GM12872 (cell line): ENCODE measurements around the gene NPRL2.

Source experiments
- TF ChIP-seq, protein P1 (sequence below): IDR thresholded peaks from 3 replicates; pipeline ENCODE4 v1.5.1; 2011; ENCODE audit warnings: low read depth, mild to moderate bottlenecking, low read length, moderate library complexity; ENCODE audit not compliant: insufficient read depth

The NPRL2 gene

DNA sequence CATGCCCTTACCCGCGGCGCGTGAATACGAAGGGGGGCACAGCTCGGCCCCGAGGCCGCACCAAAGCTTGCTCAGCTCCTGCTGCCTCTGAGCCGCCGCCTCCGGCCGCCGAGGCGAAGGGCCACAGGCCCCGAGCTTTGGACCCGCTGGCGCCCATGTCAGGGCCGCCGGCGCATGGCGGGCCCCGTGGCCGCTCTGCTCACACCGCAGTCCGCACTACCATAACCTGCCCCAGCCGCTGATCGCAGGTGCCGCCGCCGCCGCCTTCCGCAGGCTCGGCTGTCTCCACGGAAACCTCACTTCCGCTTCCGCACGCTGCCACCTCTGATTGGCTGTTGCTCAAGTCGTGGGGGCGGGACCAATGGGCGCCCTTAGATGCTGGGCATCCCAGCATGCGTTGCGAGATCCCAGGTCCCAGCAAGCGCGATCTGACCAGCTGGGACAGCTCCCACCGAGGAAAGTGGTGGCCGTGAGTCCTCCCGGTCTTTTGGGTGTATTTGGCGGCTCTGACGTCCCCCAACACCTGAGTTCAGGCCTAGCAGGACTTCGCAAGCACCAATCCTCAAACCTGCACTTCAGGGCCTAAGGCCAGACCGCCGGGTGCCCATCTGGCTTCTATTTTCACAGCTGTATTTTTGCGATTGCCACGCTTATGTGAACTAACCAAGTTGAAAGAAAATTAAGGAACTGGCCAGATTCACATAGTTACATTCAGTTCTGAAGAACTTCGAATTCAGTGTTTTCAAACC is 22.5 kb downstream of the NPRL2 start, which contains the start of gene TUSC2:
TSS of gene TUSC2 (minus strand) at position 281 of the 749 bp plus-strand sequence. CDS start at position 157, 124 bp downstream.
- TF ChIP-seq, protein P1, sequence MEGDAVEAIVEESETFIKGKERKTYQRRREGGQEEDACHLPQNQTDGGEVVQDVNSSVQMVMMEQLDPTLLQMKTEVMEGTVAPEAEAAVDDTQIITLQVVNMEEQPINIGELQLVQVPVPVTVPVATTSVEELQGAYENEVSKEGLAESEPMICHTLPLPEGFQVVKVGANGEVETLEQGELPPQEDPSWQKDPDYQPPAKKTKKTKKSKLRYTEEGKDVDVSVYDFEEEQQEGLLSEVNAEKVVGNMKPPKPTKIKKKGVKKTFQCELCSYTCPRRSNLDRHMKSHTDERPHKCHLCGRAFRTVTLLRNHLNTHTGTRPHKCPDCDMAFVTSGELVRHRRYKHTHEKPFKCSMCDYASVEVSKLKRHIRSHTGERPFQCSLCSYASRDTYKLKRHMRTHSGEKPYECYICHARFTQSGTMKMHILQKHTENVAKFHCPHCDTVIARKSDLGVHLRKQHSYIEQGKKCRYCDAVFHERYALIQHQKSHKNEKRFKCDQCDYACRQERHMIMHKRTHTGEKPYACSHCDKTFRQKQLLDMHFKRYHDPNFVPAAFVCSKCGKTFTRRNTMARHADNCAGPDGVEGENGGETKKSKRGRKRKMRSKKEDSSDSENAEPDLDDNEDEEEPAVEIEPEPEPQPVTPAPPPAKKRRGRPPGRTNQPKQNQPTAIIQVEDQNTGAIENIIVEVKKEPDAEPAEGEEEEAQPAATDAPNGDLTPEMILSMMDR, result no peak

- TF ChIP-seq, protein P1, result no peak
These were observed 23.4 kb downstream of the NPRL2 start for GRCh38 chr3:50327129-50327528.

DNA sequence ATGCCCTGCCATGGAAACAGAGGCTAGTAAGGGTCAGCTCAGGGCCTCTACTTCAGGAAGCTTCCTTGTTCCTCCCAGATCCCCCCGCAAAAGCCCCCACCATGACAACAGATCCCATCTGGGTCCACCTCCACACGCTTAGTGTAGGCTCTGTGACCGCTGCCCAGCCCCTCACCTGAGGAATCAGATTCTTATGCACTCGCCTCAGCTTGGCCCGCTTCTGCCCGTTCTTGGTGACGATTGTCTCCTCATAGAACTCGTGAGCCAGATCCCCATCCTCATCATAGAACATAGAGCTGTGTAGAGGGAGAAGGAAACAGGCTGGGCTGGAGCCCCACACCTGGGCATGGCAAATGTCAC is 24.4 kb downstream of the NPRL2 start:
- TF ChIP-seq, protein P1, result no peak

DNA sequence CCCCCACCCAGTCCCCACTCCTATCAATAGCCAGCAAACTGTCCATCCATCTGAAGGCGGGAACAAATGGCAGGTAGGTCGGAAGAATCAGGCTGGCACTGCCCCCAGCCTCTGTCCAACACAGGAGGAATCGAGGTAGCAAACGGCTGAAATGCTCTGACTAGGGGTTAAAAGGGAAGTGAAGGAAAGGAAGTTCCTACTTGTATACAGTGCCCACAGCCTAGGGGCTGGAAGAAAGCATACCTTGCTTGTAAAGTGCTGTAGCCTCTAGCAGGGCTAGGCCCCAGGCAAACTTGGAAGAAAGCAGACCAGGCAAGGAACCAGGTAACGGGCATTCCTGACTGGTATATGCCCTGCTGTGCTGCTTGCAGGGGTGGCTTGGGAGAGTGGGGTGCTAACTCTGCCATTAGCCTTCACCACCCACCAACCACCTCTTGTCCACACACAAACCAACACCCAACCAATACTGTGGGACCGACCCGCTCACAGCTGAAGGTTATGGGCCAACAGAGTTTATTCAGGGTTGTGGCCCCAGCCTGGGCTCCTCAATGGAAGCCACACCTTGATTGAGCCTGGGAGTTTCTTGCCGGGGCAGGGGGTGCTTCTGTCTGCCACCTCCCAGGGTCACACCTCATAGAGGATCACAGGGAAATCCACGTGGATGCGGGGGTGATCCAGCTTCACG is 24.9 kb downstream of the NPRL2 start:
- TF ChIP-seq, protein P1, result no peak

- TF ChIP-seq, protein P1, result no peak
These were observed 25.5 kb downstream of the NPRL2 start for GRCh38 chr3:50325113-50325480.

GRCh38 chr3:50324351-50325112 is 26.0 kb downstream of the NPRL2 start:
- TF ChIP-seq, protein P1, result peak; percentile 88

DNA sequence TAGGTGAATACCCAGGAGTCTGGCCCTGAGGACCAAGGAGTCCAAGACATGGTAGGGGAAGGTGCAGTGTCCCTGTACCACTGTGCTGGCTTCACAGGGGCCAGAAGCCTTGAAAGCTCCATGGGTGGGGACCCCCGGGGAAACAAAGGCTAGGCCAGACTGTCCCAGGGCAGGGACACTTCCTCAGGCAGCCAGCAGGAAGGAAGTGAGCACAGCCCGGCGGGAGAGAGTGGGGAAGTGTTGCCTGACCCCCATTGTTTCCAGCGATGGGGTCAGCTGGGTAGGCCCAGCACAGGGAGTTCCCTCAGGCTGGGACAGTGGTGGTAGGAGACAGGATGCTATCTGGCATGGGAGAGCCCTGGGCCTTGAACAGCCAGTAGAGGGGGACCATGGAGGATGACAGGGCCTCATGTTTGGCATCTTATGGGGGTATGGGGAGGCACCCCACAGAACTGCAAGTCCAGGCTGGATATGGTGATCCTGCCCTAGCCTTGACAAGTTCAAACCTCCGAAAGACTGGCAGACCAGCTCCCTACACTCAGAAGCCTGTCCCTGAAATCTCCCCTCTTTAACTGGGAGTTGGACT is 26.9 kb downstream of the NPRL2 start:
- TF ChIP-seq, protein P1, result no peak
